ENCODE measurements around the gene LDAF1. TPM values are rescaled to one million over a fixed set of nuclear protein-coding genes. Genes with fewer than 3 reads are reported as not detected.

LDAF1 gene
- polyA plus RNA-seq, 3 donors = 24.5 to 30.3 (median 27.6) TPM

- DNase-seq = no peak
Measured at GRCh38 chr16:21228361-21228872, 69.9 kb downstream of the LDAF1 start.

Other genes starting within 250 kb of the LDAF1 start
- gene DNAH3, start 7.8 kb upstream of the LDAF1 start, polyA plus RNA-seq (ENCODE audit: insufficient read length in 3 of 3) = under 1 TPM; 0.36 to 0.61 (median 0.38) TPM
- under 1 TPM in 2 of 3 donors, not detected in 1; 0.12 to 0.16 TPM for gene ZP2, start 52.9 kb downstream of the LDAF1 start, polyA plus RNA-seq (ENCODE audit: insufficient read length in 3 of 3)
- gene ANKS4B, start 75.0 kb downstream of the LDAF1 start, polyA plus RNA-seq (ENCODE audit: insufficient read length in 3 of 3) = 1 to 10 TPM; 5.1 to 6.7 (median 6.0) TPM
- gene CRYM, start 119.6 kb downstream of the LDAF1 start, polyA plus RNA-seq (ENCODE audit: insufficient read length in 3 of 3) = 10 to 100 TPM; 10.8 to 12.0 (median 11.7) TPM

Measured in renal pelvis (tissue), 4 donors.